Natural killer cell (primary cell): ENCODE data around the gene PKP4. TPM values are rescaled to one million over a fixed set of nuclear protein-coding genes. Genes with fewer than 3 reads are reported as not detected.

ENCODE experiments used
- ATAC-seq, 3 donors: fragments of 150-1000 bp in 2 of 3; fragments of 200-7000 bp in 1 of 3; cut with Tn5 transposase; 1 replicate in 1 of 3; 2 replicates in 2 of 3; pipeline ENCODE4 v1.10.0; 2021; ENCODE audit warnings: mild to moderate bottlenecking in 2 of 3, moderate library complexity in 2 of 3
- DNase-seq, 2 donors: peaks; one replicate each; pipeline versions ENCODE4 v3.0.0 to v3.0.0-alpha.2; 2013 to 2021; ENCODE audit warnings: mixed read lengths in 1 of 2
- H3K27ac ChIP-seq: one replicate; pipeline ENCODE4 v1.5.1; 2013; ENCODE audit warnings: mild to moderate bottlenecking, low read length
- H3K27me3 ChIP-seq: one replicate; pipeline ENCODE4 v1.6.1; 2013; ENCODE audit warnings: low read length; ENCODE audit not compliant: control insufficient read depth, insufficient read depth
- H3K36me3 ChIP-seq: one replicate; pipeline ENCODE4 v1.6.1; 2013; ENCODE audit warnings: low read length; ENCODE audit not compliant: control insufficient read depth, insufficient read depth
- H3K4me1 ChIP-seq: one replicate; pipeline ENCODE4 v1.6.1; 2013; ENCODE audit warnings: low read length; ENCODE audit not compliant: control insufficient read depth, insufficient read depth
- H3K4me3 ChIP-seq: one replicate; pipeline ENCODE4 v1.5.1; 2013; ENCODE audit warnings: low read length
- H3K9me3 ChIP-seq: one replicate; pipeline ENCODE4 v1.6.1; 2013; ENCODE audit warnings: low read length; ENCODE audit not compliant: control insufficient read depth, insufficient read depth
- H3K27ac Mint-ChIP-seq, 2 donors: one replicate each; pipeline ENCODE4 v1.8.0; 2022; ENCODE audit warnings: mild to moderate bottlenecking in 2 of 2, mixed read lengths in 2 of 2, moderate library complexity in 1 of 2
- H3K27me3 Mint-ChIP-seq, 2 donors: one replicate each; pipeline ENCODE4 v1.8.0; 2022; ENCODE audit warnings: low read depth in 2 of 2, mixed read lengths in 2 of 2
- H3K36me3 Mint-ChIP-seq: one replicate; pipeline ENCODE4 v1.8.0; 2022; ENCODE audit warnings: mixed read lengths
- H3K4me1 Mint-ChIP-seq, 2 donors: one replicate each; pipeline ENCODE4 v1.8.0; 2022; ENCODE audit warnings: mixed read lengths in 2 of 2
- H3K4me3 Mint-ChIP-seq: one replicate; pipeline ENCODE4 v1.8.0; 2022; ENCODE audit warnings: mild to moderate bottlenecking, moderate library complexity, mixed read lengths
- H3K9me3 Mint-ChIP-seq, 2 donors: one replicate each; pipeline ENCODE4 v1.8.0; 2022; ENCODE audit warnings: mixed read lengths in 2 of 2
- WGBS: methylation state at CpG from one replicate; pipeline ENCODE4 v1.1.7; 2013; ENCODE audit warnings: missing lambda C conversion rate; ENCODE audit not compliant: insufficient coverage; 5-methylcytosine and 5-hydroxymethylcytosine counted together
- intact Hi-C: fragments of 100-400 bp; cut with micrococcal nuclease; formaldehyde crosslinking; loops from one replicate; pipeline ENCODE4 v1.14.2; 2022
- total RNA-seq, 4 donors: library from RNA; stranded (reverse); fragments of 120-200 nt in 1 of 4; gene quantifications; one replicate each; pipeline versions ENCODE4 v1.2.3 to v1.2.4, GENCODE V29; 2013 to 2022
- TF ChIP-seq, protein P1 (sequence below): fragments of 200-600 bp; IDR thresholded peaks from one replicate; pipeline ENCODE4 v1.8.0; 2022; ENCODE audit warnings: antibody characterized with exemption

PKP4 gene
- total RNA-seq, 3 donors from 2014 or later (not counting 1 experiment from before 2014, with no cell fraction given), result 5.9 to 8.4 (median 7.2) TPM

DNA sequence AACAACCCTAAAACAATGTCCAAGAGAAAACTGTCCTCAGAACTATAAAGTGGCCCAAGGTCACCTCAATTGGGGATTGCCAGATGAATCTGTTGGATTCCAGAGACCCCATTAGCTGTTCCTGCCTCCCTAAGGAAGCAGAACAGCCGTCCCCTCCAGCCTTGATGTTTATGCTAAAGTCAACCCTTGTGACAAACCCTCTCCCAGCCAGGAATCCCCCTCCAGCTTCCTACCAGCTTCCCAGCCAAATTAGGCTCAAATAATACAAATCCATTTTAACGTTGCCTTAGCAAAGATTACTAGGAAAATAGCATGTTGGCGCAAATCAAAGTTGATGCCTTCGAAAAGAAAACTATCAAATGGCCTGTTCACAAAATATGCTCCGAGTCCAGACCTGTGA lies 232.6 kb downstream of the PKP4 start:
- Histone ChIP-seq H3K9me3 (no peaks in the 10 kb centered on the region), H3K27me3 (no peaks in the 10 kb centered on the region), H3K4me1 (no peaks in the 10 kb centered on the region), H3K27ac (no peak overlapping the region), H3K36me3 (no peaks in the 10 kb centered on the region), H3K4me3 (no peak overlapping the region)
- TF ChIP-seq, protein P1, sequence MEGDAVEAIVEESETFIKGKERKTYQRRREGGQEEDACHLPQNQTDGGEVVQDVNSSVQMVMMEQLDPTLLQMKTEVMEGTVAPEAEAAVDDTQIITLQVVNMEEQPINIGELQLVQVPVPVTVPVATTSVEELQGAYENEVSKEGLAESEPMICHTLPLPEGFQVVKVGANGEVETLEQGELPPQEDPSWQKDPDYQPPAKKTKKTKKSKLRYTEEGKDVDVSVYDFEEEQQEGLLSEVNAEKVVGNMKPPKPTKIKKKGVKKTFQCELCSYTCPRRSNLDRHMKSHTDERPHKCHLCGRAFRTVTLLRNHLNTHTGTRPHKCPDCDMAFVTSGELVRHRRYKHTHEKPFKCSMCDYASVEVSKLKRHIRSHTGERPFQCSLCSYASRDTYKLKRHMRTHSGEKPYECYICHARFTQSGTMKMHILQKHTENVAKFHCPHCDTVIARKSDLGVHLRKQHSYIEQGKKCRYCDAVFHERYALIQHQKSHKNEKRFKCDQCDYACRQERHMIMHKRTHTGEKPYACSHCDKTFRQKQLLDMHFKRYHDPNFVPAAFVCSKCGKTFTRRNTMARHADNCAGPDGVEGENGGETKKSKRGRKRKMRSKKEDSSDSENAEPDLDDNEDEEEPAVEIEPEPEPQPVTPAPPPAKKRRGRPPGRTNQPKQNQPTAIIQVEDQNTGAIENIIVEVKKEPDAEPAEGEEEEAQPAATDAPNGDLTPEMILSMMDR, result no peak
- DNase-seq, result no peak
- Mint-ChIP-seq H3K9me3 (no peaks in the 10 kb centered on the region), H3K36me3 (no peaks in the 10 kb centered on the region), H3K27ac (no peak overlapping the region), H3K4me3 (no peak overlapping the region), H3K27me3 (peaks cover 6 to 8% of the 10 kb centered on the region in 2 donors), H3K4me1 (no peaks in the 10 kb centered on the region)
- 86% methylated on average over 5 of the region's 5 CpGs for WGBS
- ATAC-seq, result no peak
- intact Hi-C loops, result no loop called here

DNA sequence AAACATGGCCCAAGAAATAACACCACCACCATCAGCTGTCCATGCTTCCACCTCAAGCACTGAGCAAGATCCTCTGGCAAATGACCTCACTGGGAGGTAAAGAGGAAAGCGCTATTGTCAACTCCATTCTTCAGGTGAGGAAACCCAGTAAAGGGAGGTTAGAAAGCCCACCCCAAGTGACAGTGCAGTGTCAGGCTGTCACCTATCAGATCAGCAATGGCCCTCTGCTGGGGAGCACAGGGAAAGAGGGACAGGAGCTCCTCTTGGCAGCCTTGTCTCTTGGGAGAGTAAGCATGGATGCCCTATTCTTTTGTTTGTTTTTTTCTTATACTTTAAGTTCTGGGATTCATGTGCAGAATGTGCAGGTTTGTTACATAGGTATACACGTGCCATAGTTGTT lies 234.1 kb downstream of the PKP4 start:
- no peaks in the 10 kb centered on the region for H3K4me1 Mint-ChIP-seq
- ATAC-seq (no peak), DNase-seq (no peak)
- H3K27me3 ChIP-seq, result no peaks in the 10 kb centered on the region
- H3K9me3 Mint-ChIP-seq, result no peaks in the 10 kb centered on the region
- no peaks in the 10 kb centered on the region for H3K36me3 Mint-ChIP-seq
- no peak overlapping the region for H3K4me3 ChIP-seq
- H3K4me1 ChIP-seq, result no peaks in the 10 kb centered on the region
- 67% methylated on average over 2 of the region's 2 CpGs for WGBS
- H3K27ac Mint-ChIP-seq, result no peak overlapping the region
- H3K27ac ChIP-seq, result no peak overlapping the region
- H3K27me3 Mint-ChIP-seq, result peaks cover under 1 to 8% of the 10 kb centered on the region in 2 donors
- H3K4me3 Mint-ChIP-seq, result no peak overlapping the region
- TF ChIP-seq, protein P1, result no peak
- no peaks in the 10 kb centered on the region for H3K36me3 ChIP-seq
- no peaks in the 10 kb centered on the region for H3K9me3 ChIP-seq
- intact Hi-C loops, result no loop called here

DNA sequence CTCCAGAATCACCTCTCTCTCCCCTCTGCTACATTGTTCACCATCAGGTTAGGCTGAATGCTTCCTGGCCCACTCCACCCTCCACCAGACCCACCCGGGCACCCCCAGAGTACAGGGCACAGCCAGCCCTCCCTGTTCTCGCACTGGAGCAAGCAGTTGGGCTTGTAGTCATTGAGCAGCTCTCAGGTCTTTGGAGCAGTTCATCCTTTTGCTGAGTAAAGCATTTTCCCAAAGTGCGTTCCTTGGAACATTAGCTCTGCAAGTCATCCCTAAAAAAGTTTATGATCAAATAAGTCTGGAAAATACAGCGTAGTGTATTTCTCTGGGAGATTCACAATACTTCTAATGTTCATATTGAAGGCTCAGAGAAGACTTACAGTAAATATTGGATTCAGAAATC lies 234.9 kb downstream of the PKP4 start:
- no peaks in the 10 kb centered on the region for H3K36me3 ChIP-seq
- intact Hi-C loops, result no loop called here
- H3K27me3 Mint-ChIP-seq, result peaks cover 0 to 8% of the 10 kb centered on the region in 2 donors

More for the DNA sequence above, 234.9 kb downstream of the PKP4 start:
- no peak overlapping the region for H3K4me3 ChIP-seq
- no peaks in the 10 kb centered on the region for H3K4me1 ChIP-seq
- H3K4me3 Mint-ChIP-seq, result no peak overlapping the region
- DNase-seq (no peak), ATAC-seq (no peak)
- H3K9me3 ChIP-seq, result no peaks in the 10 kb centered on the region
- no peaks in the 10 kb centered on the region for H3K9me3 Mint-ChIP-seq
- TF ChIP-seq, protein P1, result no peak
- no peaks in the 10 kb centered on the region for H3K27me3 ChIP-seq
- H3K27ac ChIP-seq, result no peak overlapping the region
- H3K27ac Mint-ChIP-seq, result no peak overlapping the region
- H3K36me3 Mint-ChIP-seq, result peaks cover 2% of the 10 kb centered on the region
- WGBS, result 93% methylated on average over 3 of the region's 4 CpGs
- H3K4me1 Mint-ChIP-seq, result no peaks in the 10 kb centered on the region
